Cardiac muscle cell (in vitro differentiated cells and primary cell): Measurements from ENCODE around the gene EXOC6. TPM values are rescaled to one million over a fixed set of nuclear protein-coding genes. Genes with fewer than 3 reads are reported as not detected.
A peak's percentile ranks its signal among the peaks of the same experiment; 100 is the strongest.

ENCODE experiments used
- DNase-seq, 2 donors: peaks; one replicate each; pipeline versions ENCODE4 v3.0.0 to v3.0.0-alpha.2; 2010 to 2017; ENCODE audit warnings: low read depth in 1 of 2, low spot score in 1 of 2
- H3K27ac ChIP-seq: fragments of 200-600 bp; sonication (generic); 2 replicates; pipeline ENCODE4 v1.5.1; 2016
- H3K27me3 ChIP-seq: fragments of 200-600 bp; sonication (generic); 2 replicates; pipeline ENCODE4 v1.6.0; 2016; ENCODE audit warnings: control low read depth
- H3K36me3 ChIP-seq: fragments of 200-600 bp; sonication (generic); 2 replicates; pipeline ENCODE4 v1.5.1; 2016; ENCODE audit warnings: control low read depth
- H3K4me1 ChIP-seq: fragments of 200-600 bp; sonication (generic); 2 replicates; pipeline ENCODE4 v1.8.1; 2017; ENCODE audit warnings: low read depth, mild to moderate bottlenecking, mixed run types
- H3K4me3 ChIP-seq: fragments of 200-600 bp; sonication (generic); 2 replicates; pipeline ENCODE4 v1.5.1; 2016; ENCODE audit warnings: mild to moderate bottlenecking
- H3K9me3 ChIP-seq: fragments of 200-600 bp; sonication (generic); 2 replicates; pipeline ENCODE4 v1.5.1; 2017; ENCODE audit warnings: low read depth, mild to moderate bottlenecking, control low read depth
- polyA plus RNA-seq: library from polyadenylated mRNA; unstranded; fragments of >200 nt; fragmentation: Nextera tagmentation; extraction: Ambion mirVana; gene quantifications from 2 replicates; pipeline ENCODE4 v1.2.1, GENCODE V29; 2016
- total RNA-seq: library from RNA; depleted of rRNA; stranded (reverse); fragments of >200 nt; gene quantifications from 2 replicates; pipeline ENCODE4 v1.2.3, GENCODE V29; 2016
- TF ChIP-seq, protein P1 (sequence below): IDR thresholded peaks from 2 replicates; pipeline ENCODE4 v1.5.1; 2012; ENCODE audit warnings: low read depth, mild to moderate bottlenecking, low read length

EXOC6 gene
- total and polyA plus RNA-seq, 2 experiments from 2014 or later, result 5.7 to 6.3 TPM

DNA sequence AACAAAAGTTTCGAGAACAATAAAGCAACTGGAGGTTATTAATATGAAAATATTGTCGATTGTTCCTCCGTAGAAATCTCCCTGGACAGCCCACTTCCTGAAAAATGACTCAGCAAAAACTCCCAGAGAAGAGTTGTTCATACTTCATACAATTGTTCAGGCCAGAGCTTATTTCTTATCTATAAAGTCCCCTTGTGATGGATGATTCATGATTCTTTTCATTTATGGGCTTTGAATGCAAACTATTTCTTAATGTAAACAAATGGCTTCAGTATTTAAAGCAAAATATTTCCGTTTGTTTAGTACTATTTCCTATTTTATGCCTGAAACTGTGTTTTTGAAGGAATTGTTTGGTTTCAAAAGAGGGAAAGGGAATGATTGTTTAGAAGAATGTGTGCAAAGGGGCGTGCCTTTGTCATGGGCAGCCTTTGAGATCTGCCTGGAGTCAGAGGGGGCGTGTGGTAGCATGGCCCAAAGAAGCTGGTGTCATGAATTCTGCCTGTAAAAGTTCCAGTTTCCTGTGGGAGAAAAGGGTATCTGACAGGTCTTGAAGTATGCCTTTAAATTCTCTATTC, 26.2 kb upstream of the EXOC6 start:
- no peaks in the 10 kb centered on the region for H3K4me1 ChIP-seq
- H3K4me3 ChIP-seq, result no peak overlapping the region
- DNase-seq, result peak in 1 of 2 donors; percentile 91
- no peaks in the 10 kb centered on the region for H3K27me3 ChIP-seq
- H3K9me3 ChIP-seq, result no peaks in the 10 kb centered on the region
- no peaks in the 10 kb centered on the region for H3K36me3 ChIP-seq
- no peak overlapping the region for H3K27ac ChIP-seq
- TF ChIP-seq, protein P1, sequence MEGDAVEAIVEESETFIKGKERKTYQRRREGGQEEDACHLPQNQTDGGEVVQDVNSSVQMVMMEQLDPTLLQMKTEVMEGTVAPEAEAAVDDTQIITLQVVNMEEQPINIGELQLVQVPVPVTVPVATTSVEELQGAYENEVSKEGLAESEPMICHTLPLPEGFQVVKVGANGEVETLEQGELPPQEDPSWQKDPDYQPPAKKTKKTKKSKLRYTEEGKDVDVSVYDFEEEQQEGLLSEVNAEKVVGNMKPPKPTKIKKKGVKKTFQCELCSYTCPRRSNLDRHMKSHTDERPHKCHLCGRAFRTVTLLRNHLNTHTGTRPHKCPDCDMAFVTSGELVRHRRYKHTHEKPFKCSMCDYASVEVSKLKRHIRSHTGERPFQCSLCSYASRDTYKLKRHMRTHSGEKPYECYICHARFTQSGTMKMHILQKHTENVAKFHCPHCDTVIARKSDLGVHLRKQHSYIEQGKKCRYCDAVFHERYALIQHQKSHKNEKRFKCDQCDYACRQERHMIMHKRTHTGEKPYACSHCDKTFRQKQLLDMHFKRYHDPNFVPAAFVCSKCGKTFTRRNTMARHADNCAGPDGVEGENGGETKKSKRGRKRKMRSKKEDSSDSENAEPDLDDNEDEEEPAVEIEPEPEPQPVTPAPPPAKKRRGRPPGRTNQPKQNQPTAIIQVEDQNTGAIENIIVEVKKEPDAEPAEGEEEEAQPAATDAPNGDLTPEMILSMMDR, result no peak

DNA sequence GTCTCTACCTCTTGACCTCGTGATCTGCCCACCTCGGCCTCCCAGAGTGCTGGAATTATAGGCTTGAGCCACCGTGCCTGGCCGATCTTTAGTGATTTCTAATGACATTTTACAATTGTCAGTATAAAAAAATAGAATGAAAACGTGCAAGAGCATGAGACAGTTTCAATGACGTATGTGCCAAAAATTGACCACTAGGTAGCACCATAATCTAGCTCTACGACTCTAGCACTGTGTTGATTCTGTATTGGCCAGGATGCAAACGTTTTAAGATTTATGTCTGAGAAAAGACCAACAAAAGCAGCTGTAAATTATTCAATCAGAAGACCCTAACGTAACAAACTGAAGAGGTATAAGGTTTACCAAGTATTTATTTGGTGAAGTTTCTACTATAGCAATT, 25.4 kb upstream of the EXOC6 start:
- TF ChIP-seq, protein P1, result peak; percentile 17
- H3K27ac ChIP-seq, result no peak overlapping the region

DNA sequence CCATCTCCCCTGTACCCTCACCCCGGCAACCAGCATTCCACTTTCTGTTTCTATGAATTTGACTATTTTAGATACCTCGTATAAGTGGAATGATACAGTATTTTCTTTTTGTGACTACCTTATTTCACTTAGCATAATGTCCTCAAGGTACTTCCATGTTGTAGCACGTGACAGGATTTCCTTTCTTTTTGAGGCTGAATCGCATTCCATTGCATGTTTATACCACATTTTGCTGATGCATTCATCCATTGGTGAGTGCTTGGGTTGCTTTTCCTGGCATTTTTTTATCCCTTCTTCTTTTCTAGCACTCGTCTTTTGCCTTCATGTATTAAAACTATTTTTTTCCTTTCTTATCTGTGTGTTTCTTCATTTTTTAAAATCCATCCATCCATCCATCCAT, 22.3 kb upstream of the EXOC6 start:
- TF ChIP-seq, protein P1, result no peak
- Histone ChIP-seq H3K27me3 (no peaks in the 10 kb centered on the region), H3K36me3 (no peaks in the 10 kb centered on the region), H3K4me3 (no peak overlapping the region), H3K4me1 (no peaks in the 10 kb centered on the region), H3K9me3 (no peaks in the 10 kb centered on the region), H3K27ac (no peak overlapping the region)
- DNase-seq, result no peak

More for the DNA sequence above, 25.4 kb upstream of the EXOC6 start:
- H3K36me3 ChIP-seq, result no peaks in the 10 kb centered on the region
- no peaks in the 10 kb centered on the region for H3K27me3 ChIP-seq
- no peak overlapping the region for H3K4me3 ChIP-seq
- no peaks in the 10 kb centered on the region for H3K9me3 ChIP-seq
- DNase-seq, result peak in 1 of 2 donors; percentile 49
- no peaks in the 10 kb centered on the region for H3K4me1 ChIP-seq

DNA sequence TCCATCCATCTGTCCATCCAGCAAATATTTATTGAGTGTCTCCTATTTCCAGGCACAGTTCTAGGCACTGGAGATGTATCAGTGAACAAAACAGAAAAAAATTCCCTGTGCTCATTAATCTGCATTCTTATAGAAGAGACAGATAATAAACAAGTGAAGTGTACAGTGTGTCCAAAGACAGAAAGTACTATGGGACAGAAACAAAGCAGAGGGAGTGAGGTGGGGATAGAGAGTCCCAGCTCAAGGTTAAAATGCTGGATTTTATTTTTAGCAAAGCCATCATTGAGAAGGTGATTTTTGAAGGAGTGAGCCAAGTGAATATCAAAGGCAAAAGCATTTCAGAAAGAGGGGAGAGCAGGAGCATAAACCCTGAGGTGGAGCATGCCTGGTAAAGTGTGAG, 21.8 kb upstream of the EXOC6 start:
- Histone ChIP-seq H3K9me3 (no peaks in the 10 kb centered on the region), H3K27me3 (no peaks in the 10 kb centered on the region), H3K4me3 (no peak overlapping the region), H3K4me1 (no peaks in the 10 kb centered on the region), H3K27ac (no peak overlapping the region), H3K36me3 (no peaks in the 10 kb centered on the region)
- DNase-seq, result no peak
- TF ChIP-seq, protein P1, result no peak

DNA sequence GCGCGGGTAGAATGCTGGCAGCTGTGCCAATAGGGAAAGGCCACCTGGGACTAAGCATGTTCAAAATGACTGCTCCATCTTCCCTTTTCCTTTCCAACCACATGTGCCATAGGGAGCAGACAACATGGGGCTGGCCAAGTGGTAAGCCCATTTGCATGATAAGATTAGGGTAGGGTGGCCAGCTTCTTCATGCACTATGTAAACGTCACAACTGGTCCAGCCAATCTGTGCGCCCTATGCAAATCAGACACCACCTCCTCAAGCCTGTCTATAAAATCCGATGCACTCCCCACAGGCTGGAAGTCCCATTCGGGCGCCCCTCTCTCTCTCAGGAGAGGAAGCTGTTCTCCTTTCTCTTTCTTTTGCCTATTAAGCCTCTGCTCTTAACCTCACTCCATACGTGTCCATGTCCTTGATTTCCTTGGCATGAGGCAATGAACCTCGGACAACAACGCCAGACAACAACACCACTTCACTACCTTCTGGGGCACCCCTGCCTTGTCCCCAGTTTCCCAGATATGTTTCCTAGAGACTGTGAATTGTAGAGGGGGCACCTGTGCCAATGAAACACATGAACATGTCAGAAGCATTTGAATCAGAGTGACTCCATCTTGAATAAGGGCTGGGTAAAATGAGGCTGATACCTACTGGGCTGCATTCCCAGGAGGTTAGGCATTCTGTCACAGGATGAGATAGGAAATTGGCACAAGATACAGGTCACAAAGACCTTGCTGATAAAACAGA, 19.1 kb upstream of the EXOC6 start:
- no peaks in the 10 kb centered on the region for H3K36me3 ChIP-seq
- no peak for DNase-seq
- TF ChIP-seq, protein P1, result no peak
- no peak overlapping the region for H3K4me3 ChIP-seq
- no peaks in the 10 kb centered on the region for H3K27me3 ChIP-seq
- H3K27ac ChIP-seq, result no peak overlapping the region
- no peaks in the 10 kb centered on the region for H3K4me1 ChIP-seq
- H3K9me3 ChIP-seq, result no peaks in the 10 kb centered on the region
